ENCODE data around the gene ZNF516. TPM values are rescaled to one million over a fixed set of nuclear protein-coding genes. Genes with fewer than 3 reads are reported as not detected.
A peak's percentile ranks its signal among the peaks of the same experiment; 100 is the strongest.

Gene ZNF516
- total and polyA plus RNA-seq, 10 of the 15 experiments (the other 5 are each of a cell fraction or from before 2014, with no cell fraction given), result 2.0 to 32.0 (median 8.3) TPM

- H3K9me3 ChIP-seq (replicated peaks; ENCODE audit: control insufficient read depth, insufficient read depth, low read length), result no peaks in the 10 kb centered on the region
- no peak overlapping the region for H3K9ac ChIP-seq (ENCODE audit: control insufficient read depth, insufficient read depth, low read length)
- no TSS peak for BruUV-seq (replicated peaks)
- H3K27ac ChIP-seq (ENCODE audit: control insufficient read depth, insufficient read depth), result no peak overlapping the region
- H3K79me2 ChIP-seq (ENCODE audit: control insufficient read depth, insufficient read depth, low read length), result peaks cover 9% of the 10 kb centered on the region
- RAD21 ChIA-PET (ENCODE audit: unreplicated experiment), result no interaction called here
- ATAC-seq (no peak), FAIRE-seq (no peak), DNase-seq (ENCODE audit: low read depth, low spot score) (no peak)
- intact Hi-C loops (cut with micrococcal nuclease; ENCODE audit: unreplicated experiment), result no loop called here
- TF ChIP-seq, protein P1, sequence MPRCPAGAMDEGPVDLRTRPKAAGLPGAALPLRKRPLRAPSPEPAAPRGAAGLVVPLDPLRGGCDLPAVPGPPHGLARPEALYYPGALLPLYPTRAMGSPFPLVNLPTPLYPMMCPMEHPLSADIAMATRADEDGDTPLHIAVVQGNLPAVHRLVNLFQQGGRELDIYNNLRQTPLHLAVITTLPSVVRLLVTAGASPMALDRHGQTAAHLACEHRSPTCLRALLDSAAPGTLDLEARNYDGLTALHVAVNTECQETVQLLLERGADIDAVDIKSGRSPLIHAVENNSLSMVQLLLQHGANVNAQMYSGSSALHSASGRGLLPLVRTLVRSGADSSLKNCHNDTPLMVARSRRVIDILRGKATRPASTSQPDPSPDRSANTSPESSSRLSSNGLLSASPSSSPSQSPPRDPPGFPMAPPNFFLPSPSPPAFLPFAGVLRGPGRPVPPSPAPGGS (IDR thresholded peaks at IDR 0.05; ENCODE audit: borderline replicate concordance, insufficient read depth, low read depth, low read length, poor library complexity, severe bottlenecking), result peak; percentile 94
- TF ChIP-seq MYC (IDR thresholded peaks at IDR 0.05; ENCODE audit: insufficient read depth, insufficient read length, insufficient replicate concordance, low read length, severe bottlenecking), result no peak
- no peak for TF ChIP-seq SMARCA5 (IDR thresholded peaks at IDR 0.05)
- no peak; the same call in 1 of the 2 replicates for TF ChIP-seq TCF3 (IDR thresholded peaks at IDR 0.05; ENCODE audit: borderline replicate concordance, insufficient read depth, low read depth, low read length)
- TF ChIP-seq, protein P2, sequence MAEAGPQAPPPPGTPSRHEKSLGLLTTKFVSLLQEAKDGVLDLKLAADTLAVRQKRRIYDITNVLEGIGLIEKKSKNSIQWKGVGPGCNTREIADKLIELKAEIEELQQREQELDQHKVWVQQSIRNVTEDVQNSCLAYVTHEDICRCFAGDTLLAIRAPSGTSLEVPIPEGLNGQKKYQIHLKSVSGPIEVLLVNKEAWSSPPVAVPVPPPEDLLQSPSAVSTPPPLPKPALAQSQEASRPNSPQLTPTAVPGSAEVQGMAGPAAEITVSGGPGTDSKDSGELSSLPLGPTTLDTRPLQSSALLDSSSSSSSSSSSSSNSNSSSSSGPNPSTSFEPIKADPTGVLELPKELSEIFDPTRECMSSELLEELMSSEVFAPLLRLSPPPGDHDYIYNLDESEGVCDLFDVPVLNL (IDR thresholded peaks at IDR 0.05; ENCODE audit: low read depth, low read length), result no peak
- TF ChIP-seq POLR2A (IDR thresholded peaks at IDR 0.05; ENCODE audit: low read depth, low read length), result peak; percentile 32; the same call in 1 of the 2 replicates
- no peak for TF ChIP-seq ZSCAN29 (IDR thresholded peaks at IDR 0.05)
- TF ChIP-seq CHD2 (IDR thresholded peaks at IDR 0.05; ENCODE audit: borderline replicate concordance, low read depth, low read length), result no peak
- no peak for TF ChIP-seq USF2 (IDR thresholded peaks at IDR 0.05; ENCODE audit: borderline replicate concordance, low read depth, low read length)
- TF ChIP-seq FOS (IDR thresholded peaks at IDR 0.05; ENCODE audit: borderline replicate concordance, extremely low read depth, insufficient read length), result no peak
- no peak for TF ChIP-seq DPF2 (IDR thresholded peaks at IDR 0.05)
- TF ChIP-seq RAD21 (IDR thresholded peaks at IDR 0.05; ENCODE audit: insufficient read depth, low read depth, low read length), result no peak
- H3K4me2 ChIP-seq (ENCODE audit: control insufficient read depth, insufficient read depth), result no peak overlapping the region
- no peak overlapping the region for H3K4me3 ChIP-seq
- H3K4me1 ChIP-seq (ENCODE audit: control insufficient read depth, insufficient read depth, low read length), result no peaks in the 10 kb centered on the region
- 0 out of 2 replicates have a peak, but pooled peaks cover 2% of the 10 kb centered on the region for H4K20me1 ChIP-seq (ENCODE audit: control insufficient read depth, insufficient read depth)
- 67% methylated on average over 8 of the region's 8 CpGs for WGBS (ENCODE audit: insufficient coverage, insufficient replicate concordance, low lambda C conversion rate, missing lambda C conversion rate)
- POLR2A ChIA-PET, result no interaction called here
- H3K27me3 ChIP-seq (replicated peaks in 1 of 2; ENCODE audit: control insufficient read depth in 2 of 2, insufficient read depth in 2 of 2, low read length in 1 of 2), result no peaks in the 10 kb centered on the region
- peaks cover 3 to 4% of the 10 kb centered on the region in 2 experiments; a peak in 3 of 4 replicates for H3K36me3 ChIP-seq (ENCODE audit: control insufficient read depth in 2 of 2, insufficient read depth in 2 of 2, low read length in 1 of 2)
- H2AFZ ChIP-seq (ENCODE audit: control insufficient read depth, low read depth, low read length), result no peak overlapping the region
- in situ Hi-C loops (cut with MboI), result no loop called here
- SMC1A ChIA-PET (ENCODE audit: uncharacterized antibody, unreplicated experiment), result no interaction called here
- CTCF ChIA-PET, result no interaction called here
Measured at GRCh38 chr18:76404345-76404831, 90.7 kb downstream of the ZNF516 start.

Data from GM12878 (cell line).